HCT116 (cell line): ENCODE data around the gene CD63.

ENCODE experiments used
- POLR2A ChIP-seq: IDR thresholded peaks from 2 replicates; pipeline ENCODE4 v1.7.0; 2011; ENCODE audit warnings: borderline replicate concordance; ENCODE audit not compliant: insufficient read depth, insufficient read length; ENCODE audit errors: extremely low read depth
- TF ChIP-seq, protein P1 (sequence below), 3 experiments: fragments of 200-600 bp in 1 of 3; sonication (generic) in 1 of 3; IDR thresholded peaks in 2 of 3; conservative IDR thresholded peaks in 1 of 3; 2 replicates each; pipeline ENCODE4 v1.5.1; 2012 to 2017; ENCODE audit warnings: low read depth in 2 of 3, low read length in 2 of 3, antibody characterized with exemption in 1 of 3, borderline replicate concordance in 1 of 3, control low read depth in 1 of 3, mild to moderate bottlenecking in 1 of 3, mixed read lengths in 1 of 3, mixed run types in 1 of 3, moderate library complexity in 1 of 3; ENCODE audit not compliant: insufficient read depth in 1 of 3

GRCh38 chr12:55762646-55763045 is 33.8 kb upstream of the CD63 start:
- TF ChIP-seq, protein P1, sequence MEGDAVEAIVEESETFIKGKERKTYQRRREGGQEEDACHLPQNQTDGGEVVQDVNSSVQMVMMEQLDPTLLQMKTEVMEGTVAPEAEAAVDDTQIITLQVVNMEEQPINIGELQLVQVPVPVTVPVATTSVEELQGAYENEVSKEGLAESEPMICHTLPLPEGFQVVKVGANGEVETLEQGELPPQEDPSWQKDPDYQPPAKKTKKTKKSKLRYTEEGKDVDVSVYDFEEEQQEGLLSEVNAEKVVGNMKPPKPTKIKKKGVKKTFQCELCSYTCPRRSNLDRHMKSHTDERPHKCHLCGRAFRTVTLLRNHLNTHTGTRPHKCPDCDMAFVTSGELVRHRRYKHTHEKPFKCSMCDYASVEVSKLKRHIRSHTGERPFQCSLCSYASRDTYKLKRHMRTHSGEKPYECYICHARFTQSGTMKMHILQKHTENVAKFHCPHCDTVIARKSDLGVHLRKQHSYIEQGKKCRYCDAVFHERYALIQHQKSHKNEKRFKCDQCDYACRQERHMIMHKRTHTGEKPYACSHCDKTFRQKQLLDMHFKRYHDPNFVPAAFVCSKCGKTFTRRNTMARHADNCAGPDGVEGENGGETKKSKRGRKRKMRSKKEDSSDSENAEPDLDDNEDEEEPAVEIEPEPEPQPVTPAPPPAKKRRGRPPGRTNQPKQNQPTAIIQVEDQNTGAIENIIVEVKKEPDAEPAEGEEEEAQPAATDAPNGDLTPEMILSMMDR (IDR thresholded peaks at IDR 0.05 in 2 of 3, conservative IDR thresholded peaks at IDR 0.05 in 1 of 3; ENCODE audit: borderline replicate concordance in 1 of 3, insufficient read depth in 1 of 3, low read depth in 2 of 3, low read length in 2 of 3), result no peak
- no peak for TF ChIP-seq POLR2A
